ENCODE measurements around the gene ANKRD62.

DNA sequence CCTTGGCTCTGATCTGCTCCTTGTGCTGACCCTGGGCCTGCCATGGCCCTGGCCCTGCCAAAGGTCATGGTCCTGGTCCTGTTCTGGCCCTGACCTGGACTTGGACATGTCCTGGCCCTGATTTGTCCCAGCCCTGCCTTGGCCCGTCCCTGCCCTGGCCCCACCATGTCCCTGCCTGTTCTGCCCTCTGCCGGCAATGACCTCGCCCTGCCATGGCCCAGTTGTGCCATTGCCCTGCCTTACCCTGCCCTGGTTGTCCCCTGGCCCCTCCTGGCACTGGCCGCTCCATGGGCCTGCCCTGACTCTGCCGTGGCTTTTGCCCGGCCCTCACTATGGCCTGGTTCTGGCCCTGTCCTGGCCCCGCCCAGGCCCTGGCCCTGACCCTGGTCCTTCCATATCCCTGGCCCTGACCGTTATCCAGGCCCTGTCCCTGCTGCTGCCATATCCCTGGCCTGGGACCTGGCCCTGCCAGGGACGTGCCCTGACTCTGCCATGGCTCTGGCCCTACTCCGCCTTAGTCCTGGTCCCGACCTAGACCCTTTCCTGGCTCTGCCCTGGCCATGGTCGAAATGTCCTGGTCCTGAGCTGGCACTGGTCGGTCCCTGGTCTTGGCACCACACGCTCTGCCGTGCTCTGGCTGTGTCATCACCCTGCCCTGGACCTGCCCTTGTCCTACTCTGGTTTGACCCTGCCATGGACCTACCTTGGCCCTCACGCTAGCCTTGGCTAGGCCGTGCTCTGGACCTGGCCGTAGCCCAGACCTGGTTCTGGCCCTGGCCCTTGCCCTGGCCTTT, 6.8 kb upstream of the ANKRD62 start:
- TF ChIP-seq, protein P1, sequence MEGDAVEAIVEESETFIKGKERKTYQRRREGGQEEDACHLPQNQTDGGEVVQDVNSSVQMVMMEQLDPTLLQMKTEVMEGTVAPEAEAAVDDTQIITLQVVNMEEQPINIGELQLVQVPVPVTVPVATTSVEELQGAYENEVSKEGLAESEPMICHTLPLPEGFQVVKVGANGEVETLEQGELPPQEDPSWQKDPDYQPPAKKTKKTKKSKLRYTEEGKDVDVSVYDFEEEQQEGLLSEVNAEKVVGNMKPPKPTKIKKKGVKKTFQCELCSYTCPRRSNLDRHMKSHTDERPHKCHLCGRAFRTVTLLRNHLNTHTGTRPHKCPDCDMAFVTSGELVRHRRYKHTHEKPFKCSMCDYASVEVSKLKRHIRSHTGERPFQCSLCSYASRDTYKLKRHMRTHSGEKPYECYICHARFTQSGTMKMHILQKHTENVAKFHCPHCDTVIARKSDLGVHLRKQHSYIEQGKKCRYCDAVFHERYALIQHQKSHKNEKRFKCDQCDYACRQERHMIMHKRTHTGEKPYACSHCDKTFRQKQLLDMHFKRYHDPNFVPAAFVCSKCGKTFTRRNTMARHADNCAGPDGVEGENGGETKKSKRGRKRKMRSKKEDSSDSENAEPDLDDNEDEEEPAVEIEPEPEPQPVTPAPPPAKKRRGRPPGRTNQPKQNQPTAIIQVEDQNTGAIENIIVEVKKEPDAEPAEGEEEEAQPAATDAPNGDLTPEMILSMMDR (IDR thresholded peaks at IDR 0.05; ENCODE audit: low read depth, low read length, poor library complexity, severe bottlenecking): no peak
- no peak for TF ChIP-seq EZH2phosphoT487 (IDR thresholded peaks at IDR 0.05; ENCODE audit: borderline replicate concordance, low read length)

All from DOHH2 (cell line).